ENCODE results near the gene MCEE.

MCEE gene

GRCh38 chr2:71064754-71065621, 65.0 kb downstream of the MCEE start:
- H3K4ac ChIP-seq (ENCODE audit: low read depth, low read length) = no peak overlapping the region
- no peak overlapping the region for H3K18ac ChIP-seq (ENCODE audit: low read length)
- H3K36me3 ChIP-seq (ENCODE audit: control insufficient read depth, insufficient read depth, low read length) = no peaks in the 10 kb centered on the region
- no peaks in the 10 kb centered on the region for H3K4me1 ChIP-seq (ENCODE audit: control insufficient read depth, low read depth, low read length)
- no peak overlapping the region for H3K56ac ChIP-seq (ENCODE audit: low read length)
- H3K4me3 ChIP-seq (ENCODE audit: low read length) = no peak overlapping the region
- no peak overlapping the region for H2BK15ac ChIP-seq (replicated peaks; ENCODE audit: low read depth)
- H2AK5ac ChIP-seq (ENCODE audit: low read length) = no peak overlapping the region
- H2BK5ac ChIP-seq (ENCODE audit: low read length) = no peak overlapping the region
- peaks cover 4% of the 10 kb centered on the region for H3K79me2 ChIP-seq (ENCODE audit: control insufficient read depth, insufficient read depth, low read length)
- peaks cover 8% of the 10 kb centered on the region for H3K79me1 ChIP-seq (ENCODE audit: low read length)
- no peak overlapping the region for H3K4me2 ChIP-seq (ENCODE audit: low read length)
- H3K23ac ChIP-seq (ENCODE audit: low read length) = no peak overlapping the region
- H3K9ac ChIP-seq (ENCODE audit: low read length) = no peak overlapping the region
- H4K8ac ChIP-seq (ENCODE audit: low read depth, low read length) = no peak overlapping the region
- no peak overlapping the region for H4K5ac ChIP-seq (ENCODE audit: low read length)
- no peak overlapping the region for H2BK120ac ChIP-seq (ENCODE audit: low read depth, low read length)
- DNase-seq = no peak
- H3K27me3 ChIP-seq (ENCODE audit: insufficient read depth, low read length, poor library complexity) = no peaks in the 10 kb centered on the region
- no peak overlapping the region for H3K27ac ChIP-seq (ENCODE audit: low read depth, low read length)
- whole genome bisulfite sequencing (ENCODE audit: extremely low coverage, insufficient coverage, low lambda C conversion rate) = no CpG with 5 or more reads among the region's 7 CpGs

DNA sequence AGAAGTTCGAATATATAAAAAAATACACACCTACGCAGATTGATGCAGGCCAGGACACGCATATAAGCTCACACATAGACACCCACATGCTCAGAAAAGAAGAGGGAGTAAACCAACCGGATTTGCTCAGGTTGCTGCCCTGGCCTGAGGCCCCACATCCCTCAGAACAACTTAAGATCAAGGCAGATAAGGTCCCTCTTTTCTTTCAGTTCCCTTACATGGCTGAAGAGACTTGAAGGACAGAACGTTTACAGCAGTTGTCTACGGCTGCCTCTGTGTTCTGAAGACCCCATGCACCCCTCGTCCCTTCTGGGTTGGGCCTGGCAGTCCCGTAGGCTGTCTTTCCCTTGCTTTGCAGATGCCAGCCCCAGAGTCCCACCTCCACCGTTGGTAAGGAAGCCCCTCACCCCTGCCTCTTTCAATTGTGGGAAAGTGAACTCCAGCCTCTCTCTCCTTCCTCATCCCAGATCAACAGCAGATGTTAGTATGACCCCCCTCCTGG, 65.9 kb downstream of the MCEE start:
- H3K27ac ChIP-seq (ENCODE audit: low read depth, low read length) = no peak overlapping the region
- no peaks in the 10 kb centered on the region for H3K4me1 ChIP-seq (ENCODE audit: control insufficient read depth, low read depth, low read length)
- H3K4me3 ChIP-seq (ENCODE audit: low read length) = no peak overlapping the region
- no peak overlapping the region for H3K4ac ChIP-seq (ENCODE audit: low read depth, low read length)
- H3K56ac ChIP-seq (ENCODE audit: low read length) = no peak overlapping the region
- no peak overlapping the region for H3K9ac ChIP-seq (ENCODE audit: low read length)
- no peak overlapping the region for H2BK5ac ChIP-seq (ENCODE audit: low read length)
- no peak overlapping the region for H3K4me2 ChIP-seq (ENCODE audit: low read length)
- no CpG with 5 or more reads among the region's 9 CpGs for WGBS (ENCODE audit: extremely low coverage, insufficient coverage, low lambda C conversion rate)
- no peak overlapping the region for H4K8ac ChIP-seq (ENCODE audit: low read depth, low read length)
- H2AK5ac ChIP-seq (ENCODE audit: low read length) = no peak overlapping the region
- no peak overlapping the region for H3K23ac ChIP-seq (ENCODE audit: low read length)
- no peak for DNase-seq
- peaks cover 4% of the 10 kb centered on the region for H3K79me1 ChIP-seq (ENCODE audit: low read length)
- no peak overlapping the region for H3K18ac ChIP-seq (ENCODE audit: low read length)
- no peak overlapping the region for H4K5ac ChIP-seq (ENCODE audit: low read length)
- H2BK120ac ChIP-seq (ENCODE audit: low read depth, low read length) = no peak overlapping the region
- H3K36me3 ChIP-seq (ENCODE audit: control insufficient read depth, insufficient read depth, low read length) = no peaks in the 10 kb centered on the region
- H2BK15ac ChIP-seq (replicated peaks; ENCODE audit: low read depth) = no peak overlapping the region
- H3K27me3 ChIP-seq (ENCODE audit: insufficient read depth, low read length, poor library complexity) = no peaks in the 10 kb centered on the region
- peaks cover 4% of the 10 kb centered on the region for H3K79me2 ChIP-seq (ENCODE audit: control insufficient read depth, insufficient read depth, low read length)

- Histone ChIP-seq H4K5ac (ENCODE audit: low read length) (no peak overlapping the region), H3K4me1 (ENCODE audit: control insufficient read depth, low read depth, low read length) (no peaks in the 10 kb centered on the region), H2BK15ac (replicated peaks; ENCODE audit: low read depth) (no peak overlapping the region), H3K23ac (ENCODE audit: low read length) (no peak overlapping the region), H3K27me3 (ENCODE audit: insufficient read depth, low read length, poor library complexity) (no peaks in the 10 kb centered on the region), H3K4me3 (ENCODE audit: low read length) (no peak overlapping the region), H2BK5ac (ENCODE audit: low read length) (no peak overlapping the region), H2BK120ac (ENCODE audit: low read depth, low read length) (no peak overlapping the region), H3K4ac (ENCODE audit: low read depth, low read length) (no peak overlapping the region), H3K18ac (ENCODE audit: low read length) (no peak overlapping the region), H3K36me3 (ENCODE audit: control insufficient read depth, insufficient read depth, low read length) (no peaks in the 10 kb centered on the region), H3K4me2 (ENCODE audit: low read length) (no peak overlapping the region), H2AK5ac (ENCODE audit: low read length) (no peak overlapping the region), H4K8ac (ENCODE audit: low read depth, low read length) (no peak overlapping the region), H3K79me1 (ENCODE audit: low read length) (no peaks in the 10 kb centered on the region), H3K9ac (ENCODE audit: low read length) (no peak overlapping the region), H3K56ac (ENCODE audit: low read length) (no peak overlapping the region), H3K79me2 (ENCODE audit: control insufficient read depth, insufficient read depth, low read length) (no peaks in the 10 kb centered on the region), H3K27ac (ENCODE audit: low read depth, low read length) (no peak overlapping the region)
- WGBS (ENCODE audit: extremely low coverage, insufficient coverage, low lambda C conversion rate) = no CpG with 5 or more reads among the region's 1 CpG
- DNase-seq = no peak
These were observed 66.8 kb downstream of the MCEE start for GRCh38 chr2:71063216-71063615.

DNA sequence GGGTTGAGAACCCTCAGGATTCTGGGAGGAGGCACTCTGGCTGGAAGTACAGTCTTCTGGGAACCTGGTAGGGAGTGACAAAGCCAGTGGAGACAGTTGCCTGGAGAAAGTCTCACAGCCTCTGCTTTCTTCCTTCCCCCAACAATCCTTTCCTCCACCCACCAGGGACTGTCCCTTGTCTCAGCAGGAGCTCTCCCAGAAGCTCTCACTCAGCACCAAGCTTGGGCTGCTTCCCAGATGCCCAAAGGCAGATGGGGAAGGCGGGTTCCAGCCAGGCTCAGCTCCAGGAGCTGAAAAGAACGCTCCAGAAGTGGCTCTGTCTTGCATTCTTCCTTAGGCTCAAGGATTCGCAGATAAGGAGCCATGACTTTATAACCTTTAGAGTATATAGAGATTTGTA, 69.2 kb downstream of the MCEE start:
- Histone ChIP-seq H2AK5ac (ENCODE audit: low read length) (no peak overlapping the region), H3K4me2 (ENCODE audit: low read length) (no peak overlapping the region), H3K79me2 (ENCODE audit: control insufficient read depth, insufficient read depth, low read length) (no peaks in the 10 kb centered on the region), H3K9ac (ENCODE audit: low read length) (no peak overlapping the region), H3K4me3 (ENCODE audit: low read length) (no peak overlapping the region), H3K18ac (ENCODE audit: low read length) (no peak overlapping the region), H3K23ac (ENCODE audit: low read length) (no peak overlapping the region), H2BK15ac (replicated peaks; ENCODE audit: low read depth) (no peak overlapping the region), H2BK5ac (ENCODE audit: low read length) (no peak overlapping the region), H3K79me1 (ENCODE audit: low read length) (no peaks in the 10 kb centered on the region), H3K4me1 (ENCODE audit: control insufficient read depth, low read depth, low read length) (no peaks in the 10 kb centered on the region), H3K27ac (ENCODE audit: low read depth, low read length) (no peak overlapping the region), H3K36me3 (ENCODE audit: control insufficient read depth, insufficient read depth, low read length) (no peaks in the 10 kb centered on the region), H3K56ac (ENCODE audit: low read length) (no peak overlapping the region), H3K27me3 (ENCODE audit: insufficient read depth, low read length, poor library complexity) (no peaks in the 10 kb centered on the region), H4K5ac (ENCODE audit: low read length) (no peak overlapping the region), H2BK120ac (ENCODE audit: low read depth, low read length) (no peak overlapping the region), H4K8ac (ENCODE audit: low read depth, low read length) (no peak overlapping the region), H3K4ac (ENCODE audit: low read depth, low read length) (no peak overlapping the region)
- no CpG with 5 or more reads among the region's 3 CpGs for WGBS (ENCODE audit: extremely low coverage, insufficient coverage, low lambda C conversion rate)
- DNase-seq = no peak

DNA sequence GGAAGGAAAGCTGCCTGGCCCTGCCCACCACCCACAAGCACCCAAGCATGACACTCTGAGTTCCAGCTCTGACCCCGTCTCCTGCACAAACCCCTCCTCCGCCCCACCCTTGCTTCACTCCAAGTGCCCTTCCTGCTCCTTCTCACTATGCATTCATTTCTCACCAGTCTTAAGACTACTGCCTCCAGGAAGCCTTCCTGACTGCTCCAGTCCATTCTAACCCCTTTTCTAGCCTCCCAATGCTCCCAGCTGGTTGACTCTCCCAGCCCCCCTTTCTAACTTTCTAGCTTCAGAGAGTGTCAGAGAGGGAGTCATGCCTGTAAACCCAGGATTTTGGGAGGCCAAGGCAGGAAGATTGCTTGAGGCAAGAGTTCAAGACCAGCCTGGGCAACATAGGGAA, 69.8 kb downstream of the MCEE start:
- Histone ChIP-seq H3K4me2 (ENCODE audit: low read length) (no peak overlapping the region), H3K27me3 (ENCODE audit: insufficient read depth, low read length, poor library complexity) (no peaks in the 10 kb centered on the region), H3K56ac (ENCODE audit: low read length) (no peak overlapping the region), H3K79me2 (ENCODE audit: control insufficient read depth, insufficient read depth, low read length) (no peaks in the 10 kb centered on the region), H4K8ac (ENCODE audit: low read depth, low read length) (no peak overlapping the region), H3K4me3 (ENCODE audit: low read length) (no peak overlapping the region), H4K5ac (ENCODE audit: low read length) (no peak overlapping the region), H2AK5ac (ENCODE audit: low read length) (no peak overlapping the region), H2BK15ac (replicated peaks; ENCODE audit: low read depth) (no peak overlapping the region), H3K36me3 (ENCODE audit: control insufficient read depth, insufficient read depth, low read length) (no peaks in the 10 kb centered on the region), H3K79me1 (ENCODE audit: low read length) (no peaks in the 10 kb centered on the region), H2BK120ac (ENCODE audit: low read depth, low read length) (no peak overlapping the region), H3K18ac (ENCODE audit: low read length) (no peak overlapping the region), H3K9ac (ENCODE audit: low read length) (no peak overlapping the region), H2BK5ac (ENCODE audit: low read length) (no peak overlapping the region), H3K23ac (ENCODE audit: low read length) (no peak overlapping the region), H3K27ac (ENCODE audit: low read depth, low read length) (no peak overlapping the region), H3K4me1 (ENCODE audit: control insufficient read depth, low read depth, low read length) (no peaks in the 10 kb centered on the region), H3K4ac (ENCODE audit: low read depth, low read length) (no peak overlapping the region)
- no CpG with 5 or more reads among the region's 2 CpGs for WGBS (ENCODE audit: extremely low coverage, insufficient coverage, low lambda C conversion rate)
- DNase-seq = no peak
